GM18508 (cell line): ENCODE data around the gene MEMO1.
"Not testable (repeated sequence)": the region's sequence is repeated elsewhere in the genome, so short reads cannot be mapped to it uniquely, and the experiment has no call there.

Experiments used
- ATAC-seq: cut with Tn5 transposase; IDR thresholded peaks from one replicate; pipeline ENCODE4 v1.9.1; 2021; ENCODE audit warnings: moderate number of reproducible peaks; ENCODE audit not compliant: insufficient read depth, unreplicated experiment

Gene MEMO1

GRCh38 chr2:31859959-31860358, 150.8 kb downstream of the MEMO1 start:
- no peak for ATAC-seq

GRCh38 chr2:31853521-31853920, 157.3 kb downstream of the MEMO1 start:
- ATAC-seq = no peak

GRCh38 chr2:31842150-31842549, 168.7 kb downstream of the MEMO1 start:
- not testable (repeated sequence) for ATAC-seq

- ATAC-seq = no peak
These were observed 175.4 kb downstream of the MEMO1 start for GRCh38 chr2:31835450-31835849.

GRCh38 chr2:31832363-31832762, 178.4 kb downstream of the MEMO1 start:
- ATAC-seq = no peak

- no peak for ATAC-seq
These were observed 179.2 kb downstream of the MEMO1 start for GRCh38 chr2:31831585-31831984.

- no peak for ATAC-seq
These were observed 181.9 kb downstream of the MEMO1 start for GRCh38 chr2:31828891-31829290.

GRCh38 chr2:31823558-31823957, 187.2 kb downstream of the MEMO1 start:
- no peak for ATAC-seq

- no peak for ATAC-seq
These were observed 188.2 kb downstream of the MEMO1 start for GRCh38 chr2:31822587-31822986.
